GM21717 (cell line): ENCODE data around the gene CFAP46.
"Not testable (repeated sequence)": the region's sequence is repeated elsewhere in the genome, so short reads cannot be mapped to it uniquely, and the experiment has no call there.

ENCODE experiments used
- ATAC-seq: cut with Tn5 transposase; IDR thresholded peaks from one replicate; pipeline ENCODE4 v1.9.1; 2021; ENCODE audit warnings: mild to moderate bottlenecking, moderate library complexity; ENCODE audit not compliant: unreplicated experiment

Gene CFAP46

DNA sequence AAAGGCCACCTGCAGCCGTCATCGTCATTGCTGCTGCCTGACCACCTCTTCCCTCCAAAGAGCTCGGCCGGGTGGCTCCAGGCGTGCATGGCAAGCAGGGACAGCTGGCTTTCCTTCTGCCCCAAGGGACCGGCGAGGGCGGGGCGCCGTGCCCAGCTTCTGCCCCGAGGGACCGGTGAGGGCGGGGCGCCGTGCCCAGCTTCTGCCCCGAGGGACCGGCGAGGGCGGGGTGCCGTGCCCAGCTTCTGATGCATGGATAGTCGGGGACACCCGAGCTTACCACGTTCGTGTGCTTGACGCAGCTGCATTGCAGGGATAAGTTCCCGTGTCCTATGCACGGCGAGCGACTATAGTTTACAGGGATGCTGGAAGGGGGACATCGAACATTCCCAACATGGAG is 27.0 kb downstream of the CFAP46 start:
- no peak for ATAC-seq

DNA sequence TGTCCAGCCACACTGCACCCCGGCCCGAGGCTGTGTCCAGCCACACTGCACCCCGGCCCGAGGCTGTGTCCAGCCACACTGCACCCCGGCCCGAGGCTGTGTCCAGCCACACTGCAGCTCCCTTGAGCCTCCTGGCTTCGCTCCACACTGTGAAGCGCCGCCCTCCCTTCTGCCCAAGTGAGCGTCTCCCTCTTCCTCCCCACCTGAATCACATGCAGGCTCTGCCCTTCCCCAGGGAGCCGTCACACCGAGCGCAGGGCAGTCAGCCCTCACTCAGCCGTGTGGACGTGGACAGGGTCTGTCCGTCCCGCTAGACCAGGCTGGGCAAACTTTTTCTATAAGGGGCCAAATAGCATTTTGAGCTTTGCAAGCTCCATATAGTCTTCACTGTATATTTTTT is 27.6 kb downstream of the CFAP46 start:
- ATAC-seq = no peak

DNA sequence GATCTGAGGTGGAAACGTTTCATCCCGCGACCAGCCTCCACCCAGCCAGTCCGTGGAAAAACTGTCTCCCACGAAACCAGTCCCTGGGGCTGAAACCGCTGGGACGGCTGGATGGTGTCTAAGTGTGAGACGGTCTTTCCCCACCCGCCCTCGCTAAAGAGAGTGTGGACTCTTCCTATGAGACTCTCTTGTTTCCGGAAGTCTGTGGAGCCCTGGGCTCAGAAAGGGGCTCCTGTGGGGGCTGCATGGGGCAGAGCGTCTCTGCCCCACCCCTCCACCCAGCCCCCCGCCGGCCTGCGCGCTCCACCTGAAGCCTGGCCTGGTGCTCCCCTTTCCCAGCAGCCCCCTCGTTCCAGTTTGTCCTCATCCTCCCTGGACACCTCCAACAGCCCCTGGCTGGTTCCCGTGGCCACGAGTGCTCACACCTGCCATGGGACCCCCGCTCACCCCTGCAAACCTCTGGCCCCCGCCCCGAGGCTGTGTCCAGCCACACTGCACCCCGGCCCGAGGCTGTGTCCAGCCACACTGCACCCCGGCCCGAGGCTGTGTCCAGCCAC is 28.7 kb downstream of the CFAP46 start:
- ATAC-seq = no peak

DNA sequence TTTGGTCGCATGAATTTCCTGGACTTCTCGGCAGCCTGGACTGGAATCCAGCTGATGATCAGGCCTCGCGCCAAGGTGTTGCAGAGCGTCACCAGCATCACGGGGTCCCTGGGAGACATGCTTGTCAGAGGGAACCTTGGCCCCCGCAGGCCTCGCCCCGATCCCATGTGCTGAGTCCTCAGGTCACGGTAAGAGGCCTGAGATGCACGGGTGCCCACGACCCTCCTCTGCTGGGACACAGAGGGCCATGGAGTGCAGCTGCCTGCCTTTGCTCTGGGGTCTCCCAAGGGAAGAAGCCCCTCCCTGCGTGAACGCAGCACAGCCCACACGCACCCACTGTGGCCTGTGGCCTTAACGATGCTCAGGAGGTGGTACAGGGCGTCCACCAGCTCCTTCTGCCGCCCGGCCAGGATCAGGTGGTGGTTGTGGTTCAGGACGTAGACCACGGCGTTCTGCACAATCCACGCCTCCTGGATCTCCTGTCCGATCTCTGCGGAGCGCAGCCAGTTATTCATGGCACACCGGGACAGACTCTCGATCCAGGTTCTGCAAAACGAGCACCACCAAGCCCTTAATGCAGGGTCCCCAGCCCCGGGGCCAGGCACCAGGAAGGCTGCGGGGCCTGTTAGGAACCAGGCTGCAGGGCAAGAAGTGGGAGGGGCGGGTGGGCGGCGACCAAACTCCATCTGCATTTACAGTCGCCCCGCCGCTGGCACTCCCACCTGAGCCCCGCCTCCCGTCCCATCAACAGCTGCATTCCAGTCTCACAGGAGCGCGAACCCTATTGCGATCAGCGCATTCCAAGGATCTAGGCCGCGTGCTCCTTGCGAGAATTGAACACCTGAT is 29.4 kb downstream of the CFAP46 start:
- no peak for ATAC-seq

DNA sequence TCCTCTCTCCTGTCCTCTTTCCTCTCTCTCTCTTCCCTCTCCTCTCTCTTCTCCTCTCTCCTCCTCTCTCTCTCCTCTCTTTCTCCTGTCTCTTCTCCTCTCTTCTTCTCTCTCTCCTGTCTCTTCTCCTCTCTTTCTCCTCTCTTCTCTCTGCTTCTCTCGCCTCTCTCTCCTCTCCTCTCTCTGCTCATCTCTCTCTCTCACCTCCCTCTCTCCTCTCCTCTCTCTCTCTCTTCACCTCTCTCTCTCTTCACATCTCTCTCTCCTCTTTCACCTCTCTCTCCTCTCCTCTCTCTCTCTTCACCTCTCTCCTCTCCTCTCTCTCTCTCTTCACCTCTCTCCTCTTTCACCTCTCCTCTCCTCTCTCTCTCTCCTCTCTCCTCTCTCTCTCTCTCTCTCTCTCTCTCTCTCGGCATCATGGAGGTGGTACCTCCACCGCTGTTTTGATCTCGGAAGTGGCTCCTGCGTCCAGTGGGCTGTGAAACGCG is 30.1 kb downstream of the CFAP46 start:
- no peak for ATAC-seq

DNA sequence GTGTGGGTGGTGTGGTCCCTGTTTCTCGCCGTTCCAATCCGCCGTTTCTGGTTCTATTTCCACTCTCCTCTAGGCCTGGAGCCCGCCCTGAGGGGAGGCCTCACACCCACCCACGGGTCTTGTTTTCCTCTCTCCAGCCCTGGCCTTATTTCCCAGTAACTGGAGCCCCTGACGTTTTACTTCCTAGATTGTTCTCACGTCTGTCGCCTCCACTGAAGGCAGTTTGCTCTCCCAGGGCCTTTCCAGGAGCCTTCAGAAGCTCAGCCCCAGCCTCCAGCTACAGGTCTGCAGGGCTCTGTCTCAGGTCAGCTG is 30.6 kb downstream of the CFAP46 start:
- no peak for ATAC-seq

DNA sequence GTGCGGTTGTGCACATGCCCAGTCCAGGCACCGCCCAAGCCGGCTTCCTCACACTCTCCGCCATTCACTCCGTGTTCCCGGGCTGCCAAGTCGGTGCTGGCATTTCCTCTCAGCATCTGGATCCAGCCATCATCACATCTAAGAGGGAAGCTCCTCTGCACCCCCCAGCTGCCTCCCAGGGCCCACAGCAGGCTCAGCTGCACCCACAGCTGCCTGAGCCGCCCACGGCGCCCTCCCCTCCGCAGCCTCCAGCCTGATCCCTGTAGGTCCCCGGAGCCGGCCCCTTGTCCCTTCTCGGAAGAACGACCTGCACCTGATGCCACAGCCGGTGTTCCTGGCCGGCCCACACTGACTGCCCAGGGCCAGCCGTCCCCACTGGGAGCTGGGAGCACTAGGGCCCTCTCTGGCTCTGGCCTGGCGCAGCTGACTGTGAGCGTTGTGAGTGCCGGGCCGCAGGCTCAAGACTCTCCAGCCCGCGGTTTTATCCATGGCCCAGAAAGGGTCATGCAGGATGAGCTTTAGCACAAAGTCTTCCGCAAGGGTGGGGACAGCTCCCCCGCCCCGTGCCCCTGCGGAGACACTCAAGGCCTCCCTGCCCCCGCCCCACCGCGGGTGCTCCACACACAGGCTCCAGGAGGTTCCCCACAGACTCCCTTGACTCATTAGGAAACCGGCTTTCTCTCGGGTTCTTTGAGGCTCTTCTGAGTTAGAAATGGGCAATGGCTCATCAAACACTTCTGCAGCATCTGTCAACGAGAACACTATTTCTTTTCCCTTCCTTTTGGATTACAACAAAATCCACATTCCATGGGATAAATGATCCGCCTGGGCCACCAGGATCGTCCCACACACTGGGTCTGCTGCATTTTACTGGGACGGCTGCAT is 31.2 kb downstream of the CFAP46 start:
- ATAC-seq = no peak

DNA sequence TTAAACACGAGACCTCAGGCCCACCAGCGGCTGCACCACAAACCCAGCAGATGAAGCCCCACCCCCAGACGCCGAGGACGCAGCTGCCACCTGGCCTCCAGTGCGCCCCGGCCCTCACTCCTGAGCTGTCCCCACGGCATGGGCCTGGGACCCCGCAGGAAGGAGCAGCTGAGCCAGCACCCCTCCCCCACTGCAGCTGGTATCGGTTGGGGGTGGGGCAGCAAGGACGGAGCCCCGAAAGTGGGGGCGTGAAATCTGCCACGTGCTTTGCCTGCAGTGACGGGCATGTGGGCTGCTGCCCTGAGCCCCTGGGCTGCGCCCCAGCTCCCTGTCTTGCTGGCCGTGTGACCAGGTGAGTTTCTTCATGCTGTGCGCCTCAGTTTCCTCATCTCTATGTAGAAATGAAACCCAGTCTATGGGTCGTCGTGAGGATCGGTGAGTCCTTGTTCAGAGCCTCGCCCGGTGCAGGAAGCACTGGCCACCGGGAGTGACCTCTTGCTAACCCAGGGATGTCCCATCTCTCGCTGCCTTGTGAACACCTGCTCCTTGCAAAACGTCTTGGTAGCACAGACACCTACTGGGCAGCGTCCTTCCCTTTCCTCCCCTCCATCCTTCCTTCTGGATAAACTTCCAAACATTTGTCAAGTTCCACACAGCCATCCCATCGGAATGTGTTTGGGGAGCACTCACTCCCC is 32.0 kb downstream of the CFAP46 start:
- no peak for ATAC-seq

DNA sequence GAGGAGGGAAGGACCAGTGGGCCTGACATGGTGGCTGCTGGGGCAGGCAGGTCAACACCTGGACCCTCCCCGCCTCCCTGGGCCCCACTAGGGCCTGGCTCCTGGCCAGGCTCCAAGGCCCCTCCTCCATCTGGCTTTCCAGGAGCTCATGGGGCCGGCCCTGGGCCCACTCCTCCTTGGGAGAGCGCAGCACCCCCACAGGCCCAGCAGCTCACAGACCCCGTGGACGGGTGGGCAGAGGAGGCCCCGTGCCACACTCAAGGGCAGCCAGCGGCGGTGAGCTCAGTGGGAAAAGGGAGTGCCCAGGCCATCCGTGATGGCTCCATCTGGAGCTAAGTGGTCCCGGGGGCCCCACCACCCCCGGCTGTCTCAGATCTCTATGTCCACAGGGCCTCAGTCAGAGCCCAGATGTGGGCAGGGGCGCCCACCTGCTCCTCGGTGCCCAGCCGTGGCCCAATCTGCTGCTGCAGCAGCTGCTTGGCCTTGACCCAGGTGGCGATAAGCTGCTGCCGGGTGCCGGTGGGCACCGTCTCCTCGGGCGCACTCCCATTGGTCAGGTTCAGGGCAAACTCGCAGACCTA is 32.8 kb downstream of the CFAP46 start:
- ATAC-seq = no peak

DNA sequence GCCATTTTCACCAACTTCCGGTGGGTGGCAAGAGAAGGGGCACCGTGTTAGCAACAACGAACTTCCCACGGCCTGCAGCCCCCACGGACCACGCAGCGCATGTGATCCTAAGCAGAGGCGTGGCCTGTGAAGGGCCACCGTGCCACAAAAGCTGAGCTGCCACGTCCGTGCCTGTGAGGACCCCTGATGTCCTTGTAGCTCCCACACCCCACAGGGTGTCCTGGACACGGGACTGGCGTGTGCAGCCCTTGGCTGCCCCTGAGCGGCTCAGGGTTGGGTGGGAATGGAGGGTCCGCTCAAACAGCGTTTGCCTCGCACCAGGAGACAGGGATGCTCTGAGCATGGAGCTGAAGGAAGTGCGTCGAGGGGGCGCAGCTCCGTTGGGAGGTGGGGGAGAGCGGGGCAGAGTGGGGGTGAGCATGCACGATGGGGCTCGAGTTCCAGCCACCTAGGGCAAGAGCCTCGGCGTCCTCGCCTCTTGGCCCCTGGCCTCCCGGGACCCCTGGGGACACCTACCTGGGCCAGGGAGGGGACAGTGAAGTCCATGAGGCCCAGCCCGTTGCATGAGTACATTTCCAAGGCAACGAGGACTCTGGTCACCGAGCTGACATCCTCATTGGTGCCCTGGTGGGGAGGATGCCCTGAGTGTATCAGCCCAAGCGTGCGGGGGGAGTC is 33.6 kb downstream of the CFAP46 start:
- no peak for ATAC-seq

DNA sequence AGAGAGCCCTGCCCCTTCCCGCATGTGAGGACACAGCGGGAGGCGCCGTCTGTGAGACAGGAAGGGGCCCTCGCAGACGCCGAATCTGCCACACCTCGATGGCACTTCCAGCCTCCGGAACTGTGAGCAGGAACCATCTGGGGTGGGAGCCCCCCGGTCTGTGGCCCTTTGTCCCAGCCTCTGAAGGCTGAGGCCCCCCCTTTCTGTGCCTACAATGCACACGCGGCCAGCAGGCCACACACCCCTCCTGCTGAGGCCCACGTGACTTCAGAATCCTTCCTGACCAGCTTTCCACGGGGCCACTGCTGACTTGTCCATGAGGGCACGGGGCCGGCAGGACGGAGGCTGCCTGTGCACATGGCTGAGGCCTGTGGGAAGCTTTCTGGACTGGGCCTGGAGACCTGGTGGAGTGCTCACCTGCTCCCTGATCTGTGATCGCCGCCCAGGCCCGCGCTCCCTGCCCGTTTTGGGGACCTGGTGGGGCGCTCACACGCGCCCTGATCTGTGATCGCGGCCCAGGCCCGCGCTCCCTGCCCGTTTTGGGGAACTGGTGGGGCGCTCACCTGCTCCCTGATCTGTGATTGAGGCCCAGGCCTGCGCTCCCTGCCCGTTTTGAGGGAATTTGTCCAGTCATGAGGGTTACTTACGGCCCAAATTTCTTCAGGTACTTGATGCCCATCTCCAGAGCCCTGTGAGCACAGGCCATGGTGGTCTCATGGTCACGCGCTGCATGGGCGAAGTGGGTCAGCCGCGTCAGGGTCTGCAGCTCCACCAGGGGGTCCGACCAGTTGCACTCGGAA is 34.3 kb downstream of the CFAP46 start:
- ATAC-seq = no peak

DNA sequence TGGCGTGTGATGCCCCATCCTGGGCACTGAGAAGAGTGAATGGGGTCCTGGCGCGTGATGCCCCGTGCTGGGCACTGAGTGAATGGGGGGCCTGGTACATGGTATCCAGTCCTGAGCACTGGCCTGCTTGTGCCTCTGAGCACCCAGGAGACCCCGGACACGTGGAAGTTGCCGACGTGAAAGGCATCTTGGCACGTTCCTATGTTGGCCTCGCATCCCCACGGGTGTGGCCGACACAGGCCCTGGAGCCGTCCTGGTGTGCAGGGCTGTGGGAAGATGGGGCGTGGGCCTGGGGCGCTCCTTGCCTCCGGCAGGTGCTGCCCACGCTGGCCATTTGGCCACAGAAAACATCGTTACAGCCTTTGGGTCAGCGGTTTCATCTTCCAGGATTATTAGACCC is 35.5 kb downstream of the CFAP46 start:
- ATAC-seq = no peak

DNA sequence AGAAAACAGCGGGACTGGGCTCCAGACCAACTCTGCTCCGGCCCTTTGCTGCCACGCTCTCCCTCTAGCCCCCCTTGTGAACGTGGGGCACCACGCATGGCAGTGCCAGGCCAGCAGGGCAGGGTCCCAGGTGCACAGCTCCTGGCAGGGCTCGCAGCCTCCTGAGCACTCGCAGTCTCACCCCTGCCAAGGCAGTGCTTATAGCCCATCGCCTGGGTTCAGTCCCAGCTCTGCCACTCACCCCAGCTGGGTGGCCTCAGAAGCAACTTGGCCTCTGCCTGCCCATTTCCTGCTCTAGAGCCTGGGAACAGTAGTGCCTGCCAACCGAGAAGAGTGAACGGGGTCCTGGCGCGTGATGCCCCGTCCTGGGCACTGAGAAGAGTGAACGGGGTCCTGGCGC is 36.3 kb downstream of the CFAP46 start:
- no peak for ATAC-seq

DNA sequence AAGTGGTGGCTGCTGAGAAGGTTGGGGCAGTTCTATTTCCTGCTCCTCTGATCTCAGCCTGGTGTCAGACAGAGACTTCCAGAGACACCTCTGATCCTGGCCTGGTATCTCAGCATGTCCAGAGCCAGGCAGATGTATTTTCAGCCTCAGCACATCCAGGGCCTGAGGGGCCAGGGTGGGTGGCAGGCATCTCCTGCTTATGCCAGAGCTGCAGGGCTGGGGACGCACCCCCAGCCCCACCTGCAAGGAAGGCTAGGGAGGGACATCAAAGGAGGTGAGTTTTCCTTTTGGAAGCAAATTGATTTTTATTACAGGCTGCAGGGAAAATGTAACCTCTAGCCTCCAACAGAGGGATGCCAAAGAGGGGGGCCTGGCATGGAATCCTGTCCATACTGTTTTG is 36.7 kb downstream of the CFAP46 start:
- no peak for ATAC-seq

DNA sequence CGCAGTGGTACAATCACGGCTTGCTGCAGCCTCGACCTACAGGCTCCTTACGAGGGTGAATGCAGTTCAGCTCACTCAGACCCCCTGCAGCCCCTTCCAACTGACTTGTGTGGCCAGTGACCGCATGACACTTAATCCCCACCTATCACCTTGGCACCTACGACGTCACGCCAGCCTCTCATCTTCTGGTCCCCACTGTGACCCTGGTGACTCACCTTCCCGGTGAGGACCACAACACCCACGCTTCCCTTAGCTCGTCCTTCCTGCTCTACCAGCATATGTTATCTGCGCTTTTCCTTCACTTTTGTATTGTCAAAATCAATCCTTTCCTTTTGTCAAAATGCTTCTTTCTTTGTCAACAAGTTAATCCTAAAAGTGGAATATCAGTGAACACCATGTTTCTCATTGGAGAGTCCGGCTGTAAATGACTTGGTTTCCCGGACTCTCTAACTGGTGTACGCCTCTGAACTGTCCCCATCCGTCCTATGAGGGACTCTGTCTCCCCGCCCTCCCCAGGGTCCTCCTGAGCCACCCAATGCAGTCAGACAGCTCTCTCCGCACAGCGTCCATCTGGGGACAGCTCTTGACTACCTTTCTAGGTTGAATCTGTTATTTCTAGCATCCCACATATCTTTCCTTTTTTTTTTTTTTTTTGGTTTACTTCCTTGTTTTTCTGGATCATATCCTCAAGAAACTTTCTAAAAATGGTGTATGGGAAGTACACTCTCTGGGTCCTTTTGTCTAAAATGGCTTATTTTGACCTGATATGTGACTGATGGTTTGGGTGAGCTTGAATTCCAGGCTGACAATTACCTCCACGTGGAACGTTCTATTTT is 37.3 kb downstream of the CFAP46 start:
- ATAC-seq = no peak

DNA sequence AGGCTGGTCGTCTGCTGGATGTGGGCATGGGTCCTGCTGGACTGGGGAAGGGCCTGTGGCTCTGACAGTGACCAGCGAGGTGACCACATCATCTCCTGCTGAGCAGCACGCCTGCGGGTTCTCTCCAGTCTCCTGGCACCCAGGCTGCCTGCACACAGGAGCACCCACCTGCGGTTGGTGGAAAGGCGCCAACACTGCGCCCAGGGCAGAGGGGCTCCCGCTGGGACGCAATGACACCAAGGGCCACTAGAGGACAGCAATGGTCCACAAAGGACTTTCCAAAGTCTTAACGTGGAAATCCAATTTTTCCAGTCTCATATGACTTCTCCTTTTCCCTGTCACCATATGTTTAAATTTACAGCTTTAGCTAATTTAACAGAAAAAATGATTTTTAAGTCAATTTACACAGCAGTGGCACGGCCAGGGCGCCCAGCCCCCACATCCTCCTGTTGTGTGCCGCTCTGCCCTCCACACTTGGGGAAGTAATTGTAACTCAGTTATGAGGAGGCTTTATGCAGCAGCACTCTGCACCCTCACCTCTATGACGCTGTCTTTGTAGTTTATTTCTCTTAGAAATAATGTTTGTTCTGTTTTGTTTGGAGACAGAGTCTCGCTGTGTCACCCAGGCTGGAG is 38.1 kb downstream of the CFAP46 start:
- no peak for ATAC-seq

DNA sequence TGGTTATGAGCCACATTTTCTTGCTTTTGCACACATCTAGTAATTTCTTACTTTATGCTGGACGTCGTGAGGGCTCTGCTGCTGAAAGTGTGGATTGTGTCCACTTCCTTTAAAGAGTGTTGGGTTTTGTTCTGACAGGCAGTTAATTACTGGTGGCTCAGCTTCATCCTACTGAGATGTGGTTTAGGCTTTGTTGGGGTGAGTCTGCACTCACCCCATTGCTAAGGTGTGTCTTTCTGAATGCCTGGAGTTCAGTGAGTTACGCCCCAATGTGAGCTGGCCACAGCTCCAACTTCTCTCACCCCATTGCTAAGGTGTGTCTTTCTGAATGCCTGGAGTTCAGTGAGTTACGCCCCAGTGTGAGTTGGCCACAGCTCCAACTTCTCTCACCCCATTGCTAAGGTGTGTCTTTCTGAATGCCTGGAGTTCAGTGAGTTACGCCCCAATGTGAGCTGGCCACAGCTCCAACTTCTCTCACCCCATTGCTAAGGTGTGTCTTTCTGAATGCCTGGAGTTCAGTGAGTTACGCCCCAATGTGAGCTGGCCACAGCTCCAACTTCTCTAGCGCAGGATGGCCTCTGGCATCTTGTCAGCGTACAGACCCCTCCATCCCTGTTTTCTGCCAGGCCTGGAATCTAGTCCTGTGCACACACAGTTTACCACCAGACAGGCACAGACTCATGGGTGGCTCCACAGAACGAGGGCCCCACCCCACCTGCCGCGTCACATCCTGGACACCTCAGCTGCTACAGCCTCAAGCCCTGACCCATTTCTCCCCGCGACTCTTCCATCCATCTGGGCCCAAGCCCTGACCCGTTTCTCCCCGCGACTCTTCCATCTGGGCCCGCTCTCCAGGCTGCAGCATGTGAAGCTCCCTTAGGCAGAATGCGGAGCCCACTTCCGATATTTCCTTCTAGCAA is 39.5 kb downstream of the CFAP46 start:
- not testable (repeated sequence) for ATAC-seq
